K562 (cell line): Measurements from ENCODE around the gene TERT. TPM values are rescaled to one million over a fixed set of nuclear protein-coding genes. Genes with fewer than 3 reads are reported as not detected.

Source experiments
- ATAC-seq: fragments of 200-7000 bp; cut with Tn5 transposase; 3 replicates; pipeline ENCODE4 v1.9.1; 2020; ENCODE audit warnings: moderate library complexity
- BruUV-seq: library from RNA; stranded (reverse); fragments of 400-500 nt; replicated peaks from 2 replicates; lab custom pipeline; 2021; lab: Mats Ljungman, UMichigan
- CTCF ChIA-PET: fragments of 300-600 bp; formaldehyde crosslinking; extraction: SDS; loops from one replicate; lab custom pipeline; 2021; ENCODE audit warnings: low intra/inter-chr PET ratio; lab: Yijun Ruan, JAX
- POLR2A ChIA-PET: fragments of 300-600, 350-650 bp; sonication (Branson Sonifier 250); formaldehyde crosslinking; extraction: SDS; loops from one replicate; lab custom pipeline; 2021; ENCODE audit warnings: antibody characterized with exemption, inconsistent platforms; lab: Yijun Ruan, JAX
- DNase-seq, 4 experiments: peaks; one replicate each; pipeline versions ENCODE4 v3.0.0 to v3.0.0-alpha.2; 2011 to 2018; ENCODE audit warnings: low spot score in 3 of 4, mixed read lengths in 3 of 4; ENCODE audit errors: extremely low read depth in 1 of 4
- FAIRE-seq: peaks from 2 replicates; lab custom pipeline; 2011; peaks lifted over from hg19 to GRCh38; lab: Jason Lieb, UNC
- H2AFZ ChIP-seq: 2 replicates; pipeline ENCODE4 v1.6.0; 2011; ENCODE audit warnings: low read depth, low read length, control low read depth, inconsistent platforms
- H3K27ac ChIP-seq: fragments of 200-600 bp; 3 replicates; pipeline ENCODE4 v1.8.0; 2011; ENCODE audit warnings: low read depth, mild to moderate bottlenecking, control low read depth, inconsistent platforms, low read length, moderate library complexity, mixed read lengths; ENCODE audit errors: extremely low read depth
- H3K27me3 ChIP-seq, 2 experiments: fragments of 300-600 bp in 1 of 2; 2 replicates in 1 of 2; 3 replicates in 1 of 2; pipeline versions ENCODE4 v1.6.0 to v1.8.0; 2011; ENCODE audit warnings: inconsistent platforms in 2 of 2, low read length in 2 of 2, mild to moderate bottlenecking in 1 of 2, mixed read lengths in 1 of 2, moderate library complexity in 1 of 2; ENCODE audit not compliant: control insufficient read depth in 2 of 2, insufficient read depth in 2 of 2
- H3K36me3 ChIP-seq: fragments of 300-600 bp; 3 replicates; pipeline ENCODE4 v1.8.0; 2011; ENCODE audit warnings: mild to moderate bottlenecking, low read length, inconsistent platforms; ENCODE audit not compliant: control insufficient read depth, insufficient read depth
- H3K4me1 ChIP-seq, 2 experiments: fragments of 200-600 bp in 1 of 2; replicated peaks in 1 of 2; 2 replicates in 1 of 2; 3 replicates in 1 of 2; pipeline versions ENCODE4 v1.5.1 to v1.8.0; 2011; ENCODE audit warnings: inconsistent platforms in 2 of 2, low read length in 2 of 2, mild to moderate bottlenecking in 1 of 2, mixed read lengths in 1 of 2, moderate library complexity in 1 of 2; ENCODE audit not compliant: control insufficient read depth in 2 of 2, insufficient read depth in 2 of 2
- H3K4me2 ChIP-seq: 2 replicates; pipeline ENCODE4 v1.6.1; 2011; ENCODE audit warnings: low read length, control low read depth, inconsistent platforms, mixed read lengths; ENCODE audit not compliant: insufficient read depth
- H3K4me3 ChIP-seq: fragments of 200-600 bp; sonication (generic), shearing (Covaris generic); 2 replicates; pipeline ENCODE4 v1.5.1; 2016; ENCODE audit warnings: control low read depth, inconsistent platforms
- H3K79me2 ChIP-seq: fragments of 200-600 bp; 3 replicates; pipeline ENCODE4 v1.8.0; 2011; ENCODE audit warnings: low read length, inconsistent platforms; ENCODE audit not compliant: control insufficient read depth, insufficient read depth
- H3K9ac ChIP-seq, 2 experiments: 2 replicates each; pipeline versions ENCODE4 v1.6.0 to v1.6.1; 2011; ENCODE audit warnings: low read depth in 2 of 2, low read length in 2 of 2, control low read depth in 1 of 2, inconsistent platforms in 1 of 2, mild to moderate bottlenecking in 1 of 2, mixed read lengths in 1 of 2; ENCODE audit not compliant: insufficient read depth in 1 of 2
- H3K9me1 ChIP-seq: one replicate; pipeline ENCODE4 v1.6.0; 2011; ENCODE audit warnings: inconsistent platforms, mild to moderate bottlenecking, low read length, moderate library complexity; ENCODE audit not compliant: control insufficient read depth, insufficient read depth
- H3K9me3 ChIP-seq: replicated peaks from 2 replicates; pipeline ENCODE4 v1.5.1; 2011; ENCODE audit warnings: low read depth, low read length, inconsistent platforms; ENCODE audit not compliant: control insufficient read depth, insufficient read depth
- H4K20me1 ChIP-seq: replicated peaks from 2 replicates; pipeline ENCODE4 v1.6.1; 2011; ENCODE audit warnings: low read length, inconsistent platforms, mixed read lengths; ENCODE audit not compliant: control insufficient read depth, insufficient read depth
- HMG20A ChIP-seq: fragments of 450-650 bp; formaldehyde crosslinking; conservative IDR thresholded peaks from 2 replicates; pipeline ENCODE4 v1.4.0; 2020; ENCODE audit warnings: mild to moderate bottlenecking, mixed read lengths
- HOMEZ ChIP-seq: fragments of 250-450 bp; sonication (Bioruptor Pico); IDR thresholded peaks from 2 replicates; pipeline ENCODE4 v1.4.0; 2020; ENCODE audit warnings: mild to moderate bottlenecking, moderate library complexity
- LCOR ChIP-seq: sonication (generic); formaldehyde crosslinking; IDR thresholded peaks from 2 replicates; pipeline ENCODE4 v1.8.0; 2022; ENCODE audit warnings: mild to moderate bottlenecking, missing genetic modification reagents
- NFE2L1 ChIP-seq: fragments of 450-650 bp; IDR thresholded peaks from 2 replicates; pipeline ENCODE4 v1.6.1; 2016; ENCODE audit warnings: missing genetic modification characterization, low read depth, mild to moderate bottlenecking, missing compliant biosample characterization, moderate library complexity, borderline replicate concordance
- NR3C1 ChIP-seq: sonication (generic); formaldehyde crosslinking; IDR thresholded peaks from 2 replicates; pipeline ENCODE4 v1.8.1; 2022; ENCODE audit warnings: missing genetic modification reagents
- POLR3G ChIP-seq: IDR thresholded peaks from 2 replicates; pipeline ENCODE4 v1.6.1; 2011; ENCODE audit not compliant: insufficient read length, insufficient replicate concordance; ENCODE audit errors: extremely low read depth
- ZNF232 ChIP-seq: sonication (generic); formaldehyde crosslinking; IDR thresholded peaks from 2 replicates; pipeline ENCODE4 v1.8.0; 2022; ENCODE audit warnings: mild to moderate bottlenecking, missing genetic modification reagents
- ZNF398 ChIP-seq: fragments of 250-450 bp; sonication (Bioruptor Pico); IDR thresholded peaks from 2 replicates; pipeline ENCODE4 v1.8.0; 2021; ENCODE audit warnings: moderate library complexity, mild to moderate bottlenecking, inconsistent platforms
- ZNF41 ChIP-seq: fragments of 250-450 bp; sonication (Bioruptor Pico); conservative IDR thresholded peaks from 2 replicates; pipeline ENCODE4 v1.4.0; 2020; ENCODE audit warnings: mild to moderate bottlenecking
- ZNF436 ChIP-seq: fragments of 250-450, 450-650 bp; sonication (Bioruptor Pico); formaldehyde crosslinking; IDR thresholded peaks from 2 replicates; pipeline ENCODE4 v1.7.0; 2020; ENCODE audit warnings: mild to moderate bottlenecking
- ZNF592 ChIP-seq: fragments of 450-650 bp; IDR thresholded peaks from 2 replicates; pipeline ENCODE4 v1.6.1; 2017; ENCODE audit warnings: antibody characterized with exemption, mild to moderate bottlenecking
- ZNF77 ChIP-seq: fragments of 250-450 bp; sonication (Bioruptor Pico); IDR thresholded peaks from 2 replicates; pipeline ENCODE4 v1.5.0; 2020
- ZNF780A ChIP-seq: fragments of 250-450 bp; sonication (Bioruptor Pico); IDR thresholded peaks from 2 replicates; pipeline ENCODE4 v1.5.0; 2021; ENCODE audit warnings: mild to moderate bottlenecking
- WGBS: fragments of 100-300 bp; shearing (Covaris generic); methylation state at CpG from one replicate; pipeline ENCODE4 v1.1.6; 2016; ENCODE audit warnings: low coverage, mixed read lengths; ENCODE audit not compliant: insufficient coverage; ENCODE audit errors: missing lambda C conversion rate; 5-methylcytosine and 5-hydroxymethylcytosine counted together
- in situ Hi-C: fragments of 300-500 bp; cut with MboI; formaldehyde crosslinking; loops from 4 replicates; pipeline ENCODE4 v1.15.0; 2018; ENCODE audit warnings: inconsistent platforms, mixed read lengths
- intact Hi-C: fragments of 100-400 bp; cut with micrococcal nuclease; formaldehyde crosslinking; loops from 2 replicates; pipeline ENCODE4 v1.14.2; 2022
- polyA plus RNA-seq, 8 experiments: library from polyadenylated mRNA; depleted of rRNA in 4 of 8; stranded (reverse) in 5 of 8; unstranded in 3 of 8; fragments of >200 nt; fragmentation: Nextera tagmentation in 2 of 8; fragmentation: Illumina TruSeq in 1 of 8; extraction: Ambion mirVana in 2 of 8; extraction: Trizol in 1 of 8; gene quantifications; 2 replicates each; pipeline versions ENCODE4 v1.2.1 to v1.2.3, GENCODE V29; 2011 to 2014; ENCODE audit warnings: inconsistent platforms in 1 of 8, missing spikeins in 1 of 8
- total RNA-seq, 7 experiments: library from RNA; depleted of rRNA in 6 of 7; stranded (reverse); fragments of >200 nt in 6 of 7; fragmentation: Illumina TruSeq in 2 of 7; extraction: Trizol in 2 of 7; gene quantifications; 2 replicates each; pipeline versions ENCODE4 v1.2.1 to v1.2.3, GENCODE V29; 2011 to 2021; ENCODE audit warnings: low replicate concordance in 1 of 7

The TERT gene
- total and polyA plus RNA-seq, 9 of the 15 experiments (the other 6 are each of a cell fraction or from before 2014, with no cell fraction given), result 0.08 to 4.5 (median 0.98) TPM; not detected in 1

- Histone ChIP-seq H3K27ac (no peak overlapping the region), H3K36me3 (no peaks in the 10 kb centered on the region), H3K79me2 (no peaks in the 10 kb centered on the region), H2AFZ (no peak overlapping the region), H3K4me1 (peaks cover 0 to 20% of the 10 kb centered on the region in 2 experiments; a peak in 1 of 5 replicates), H3K9me1 (no peaks in the 10 kb centered on the region), H3K4me3 (no peak overlapping the region), H3K27me3 (peaks cover 11 to 69% of the 10 kb centered on the region in 2 experiments; a peak in 4 of 5 replicates), H3K9me3 (no peaks in the 10 kb centered on the region), H3K4me2 (no peak overlapping the region), H3K9ac (no peak overlapping the region), H4K20me1 (peaks cover 5% of the 10 kb centered on the region; the same call in 1 of the 2 replicates)
- ChIA-PET POLR2A (interaction anchor here (0.8 kb wide), 1 partner anchor 18 kb away, joined by 3 read pairs; no protein-coding TSS in a partner anchor), CTCF (no interaction called here)
- in situ Hi-C loops (no loop called here), intact Hi-C loops (no loop called here)
- no peak for DNase-seq
- TF ChIP-seq LCOR (CRISPR knock-in tag) (no peak), ZNF77 (CRISPR knock-in tag) (no peak), ZNF592 (no peak), NFE2L1 (no peak), ZNF436 (CRISPR knock-in tag) (no peak), ZNF398 (CRISPR knock-in tag) (no peak), ZNF780A (CRISPR knock-in tag) (no peak), HOMEZ (CRISPR knock-in tag) (no peak), ZNF41 (CRISPR knock-in tag) (no peak), ZNF232 (CRISPR knock-in tag) (no peak), HMG20A (no peak), POLR3G (no peak), NR3C1 (CRISPR knock-in tag) (no peak)
- 21% methylated on average over 13 of the region's 13 CpGs for WGBS
- ATAC-seq, result no peak
- no TSS peak for BruUV-seq
- FAIRE-seq, result no peak
These were observed 26.8 kb downstream of the TERT start for GRCh38 chr5:1268056-1268455.
